Retinal pigment epithelial cell (primary cell): Measurements from ENCODE around the gene LTF.
"Not testable (repeated sequence)": the region's sequence is repeated elsewhere in the genome, so short reads cannot be mapped to it uniquely, and the experiment has no call there.

Source experiments
- DNase-seq: peaks from one replicate; pipeline ENCODE4 v3.0.0-alpha.2; 2010; ENCODE audit warnings: low read depth
- H3K4me3 ChIP-seq: 2 replicates; pipeline ENCODE4 v1.5.1; 2011; ENCODE audit warnings: mild to moderate bottlenecking, low read length, control low read depth, moderate library complexity
- TF ChIP-seq, protein P1 (sequence below): conservative IDR thresholded peaks from 2 replicates; pipeline ENCODE4 v1.5.1; 2011; ENCODE audit warnings: low read depth, low read length, control low read depth, inconsistent platforms

The LTF gene

GRCh38 chr3:46435081-46435726 lies 29.5 kb downstream of the LTF start:
- H3K4me3 ChIP-seq, result no peak overlapping the region
- no peak for DNase-seq
- TF ChIP-seq, protein P1, sequence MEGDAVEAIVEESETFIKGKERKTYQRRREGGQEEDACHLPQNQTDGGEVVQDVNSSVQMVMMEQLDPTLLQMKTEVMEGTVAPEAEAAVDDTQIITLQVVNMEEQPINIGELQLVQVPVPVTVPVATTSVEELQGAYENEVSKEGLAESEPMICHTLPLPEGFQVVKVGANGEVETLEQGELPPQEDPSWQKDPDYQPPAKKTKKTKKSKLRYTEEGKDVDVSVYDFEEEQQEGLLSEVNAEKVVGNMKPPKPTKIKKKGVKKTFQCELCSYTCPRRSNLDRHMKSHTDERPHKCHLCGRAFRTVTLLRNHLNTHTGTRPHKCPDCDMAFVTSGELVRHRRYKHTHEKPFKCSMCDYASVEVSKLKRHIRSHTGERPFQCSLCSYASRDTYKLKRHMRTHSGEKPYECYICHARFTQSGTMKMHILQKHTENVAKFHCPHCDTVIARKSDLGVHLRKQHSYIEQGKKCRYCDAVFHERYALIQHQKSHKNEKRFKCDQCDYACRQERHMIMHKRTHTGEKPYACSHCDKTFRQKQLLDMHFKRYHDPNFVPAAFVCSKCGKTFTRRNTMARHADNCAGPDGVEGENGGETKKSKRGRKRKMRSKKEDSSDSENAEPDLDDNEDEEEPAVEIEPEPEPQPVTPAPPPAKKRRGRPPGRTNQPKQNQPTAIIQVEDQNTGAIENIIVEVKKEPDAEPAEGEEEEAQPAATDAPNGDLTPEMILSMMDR, result no peak

DNA sequence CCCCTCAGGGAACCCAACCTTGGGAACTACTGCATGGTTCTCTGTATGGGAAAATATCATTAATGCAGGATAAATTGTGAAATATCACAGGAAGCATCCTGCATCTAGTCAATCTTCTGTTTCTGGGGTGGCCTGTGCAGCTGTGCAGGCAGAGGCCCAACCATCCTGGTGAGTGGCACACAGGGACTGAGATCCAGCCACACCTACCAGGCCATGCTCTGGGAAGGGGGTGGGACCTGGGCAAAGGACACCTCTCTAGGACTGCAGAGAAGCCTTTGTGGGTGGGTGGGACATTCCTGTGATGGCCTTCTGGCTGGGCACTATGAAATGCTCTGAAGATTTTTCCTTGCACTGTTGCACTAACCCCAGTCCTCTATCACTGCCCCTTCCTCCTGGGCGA lies 30.9 kb downstream of the LTF start:
- TF ChIP-seq, protein P1, result no peak
- no peak for DNase-seq
- no peak overlapping the region for H3K4me3 ChIP-seq

DNA sequence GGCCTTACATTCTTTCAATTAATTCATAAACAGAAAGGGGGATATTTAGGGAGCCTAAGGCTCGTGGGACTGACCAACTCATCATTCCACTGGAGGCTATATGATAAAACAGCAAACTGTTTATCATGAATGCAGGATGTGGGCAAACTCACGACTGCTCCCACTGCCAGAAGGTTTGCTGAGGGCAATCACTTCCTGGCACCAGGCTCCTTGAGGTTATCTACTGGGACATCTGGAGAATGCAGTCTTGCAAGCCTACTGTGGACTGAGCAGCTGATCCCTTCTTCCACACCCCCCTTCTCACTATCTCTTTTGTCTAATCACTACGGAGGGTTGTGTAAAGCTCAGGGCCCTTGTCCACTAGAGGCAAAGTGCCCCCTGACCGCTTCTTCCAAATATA lies 31.6 kb downstream of the LTF start:
- not testable (repeated sequence) for DNase-seq, H3K4me3 ChIP-seq

GRCh38 chr3:46431905-46432304 lies 32.8 kb downstream of the LTF start:
- DNase-seq, H3K4me3 ChIP-seq: not testable (repeated sequence)

GRCh38 chr3:46430879-46431278 lies 33.8 kb downstream of the LTF start:
- not testable (repeated sequence) for DNase-seq, H3K4me3 ChIP-seq

GRCh38 chr3:46429671-46430070 lies 35.0 kb downstream of the LTF start:
- TF ChIP-seq, protein P1, result no peak
- no peak overlapping the region for H3K4me3 ChIP-seq
- DNase-seq, result no peak

- DNase-seq, result no peak
- no peak overlapping the region for H3K4me3 ChIP-seq
- TF ChIP-seq, protein P1, result no peak
These were observed 35.5 kb downstream of the LTF start for GRCh38 chr3:46429250-46429649.

- DNase-seq, result no peak
- H3K4me3 ChIP-seq, result no peak overlapping the region
- TF ChIP-seq, protein P1, result no peak
These were observed 36.5 kb downstream of the LTF start for GRCh38 chr3:46427916-46428833.

DNA sequence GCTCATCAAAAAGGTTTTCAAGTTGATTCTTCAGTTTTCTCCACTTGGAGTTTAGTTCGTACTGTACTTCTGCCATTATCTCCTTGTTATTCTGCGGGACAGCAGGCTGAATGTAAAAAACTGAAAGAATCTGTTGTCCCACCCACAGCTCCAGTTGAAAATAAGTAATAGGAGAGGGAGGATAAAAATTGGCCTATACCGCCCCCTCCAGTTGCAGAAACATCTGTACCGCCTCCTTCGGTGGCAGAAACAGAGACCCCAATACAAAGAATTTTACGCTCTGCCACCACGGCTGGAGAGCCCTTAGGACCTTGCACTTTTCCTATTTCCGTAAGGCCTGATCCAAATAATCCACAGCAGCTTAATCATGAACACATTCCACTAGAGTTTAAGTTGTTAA lies 37.3 kb downstream of the LTF start:
- H3K4me3 ChIP-seq, DNase-seq: not testable (repeated sequence)

GRCh38 chr3:46426476-46426875 lies 38.2 kb downstream of the LTF start:
- DNase-seq, H3K4me3 ChIP-seq: not testable (repeated sequence)
